ENCODE data around the gene CTRB2.
"Not testable (repeated sequence)": the region's sequence is repeated elsewhere in the genome, so short reads cannot be mapped to it uniquely, and the experiment has no call there.

CTRB2 gene

DNA sequence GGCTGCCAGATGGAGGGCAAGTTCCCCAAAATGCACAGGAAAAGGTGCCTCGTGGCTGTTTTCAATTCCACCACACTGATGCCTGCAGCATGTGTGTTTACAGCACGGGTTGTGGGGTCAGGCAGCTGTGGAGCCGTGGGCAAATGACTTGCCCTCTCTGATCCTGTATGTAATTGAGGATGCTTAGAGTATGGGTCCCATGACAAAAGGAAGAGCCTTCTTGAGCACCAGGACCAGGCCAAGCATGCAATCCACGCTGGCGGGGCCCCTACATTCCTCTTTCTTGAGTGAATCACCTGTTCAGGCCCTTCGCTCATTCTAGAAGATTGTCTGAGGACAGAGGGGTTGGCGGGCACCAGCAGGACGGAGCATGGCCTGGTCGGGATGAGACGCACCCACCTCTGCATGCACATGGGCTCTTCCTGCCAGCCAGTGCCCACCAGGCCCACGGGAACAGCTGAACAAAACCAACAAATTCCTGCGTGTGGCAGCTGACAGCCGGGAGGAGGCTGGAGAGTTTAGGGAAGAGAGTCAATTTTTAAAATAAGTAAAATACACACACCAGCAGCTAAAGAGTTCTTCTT is 1.4 kb upstream of the CTRB2 start:
- H3K36me3 Mint-ChIP-seq (ENCODE audit: low read depth) = no peaks in the 10 kb centered on the region
- H3K27me3 Mint-ChIP-seq = no peaks in the 10 kb centered on the region
- no peak for ATAC-seq
- no peak overlapping the region for H3K27ac Mint-ChIP-seq
- H3K4me1 Mint-ChIP-seq = no peaks in the 10 kb centered on the region
- H3K4me3 Mint-ChIP-seq = no peak overlapping the region
- H3K9me3 Mint-ChIP-seq = no peaks in the 10 kb centered on the region
- no peak for DNase-seq

- Mint-ChIP-seq H3K4me1 (no peaks in the 10 kb centered on the region), H3K4me3 (no peak overlapping the region), H3K36me3 (ENCODE audit: low read depth) (no peaks in the 10 kb centered on the region), H3K27ac (no peak overlapping the region), H3K27me3 (no peaks in the 10 kb centered on the region), H3K9me3 (no peaks in the 10 kb centered on the region)
- no peak for ATAC-seq
- no peak for DNase-seq
These were observed 870 bp upstream of the CTRB2 start for GRCh38 chr16:75207831-75208230.

DNA sequence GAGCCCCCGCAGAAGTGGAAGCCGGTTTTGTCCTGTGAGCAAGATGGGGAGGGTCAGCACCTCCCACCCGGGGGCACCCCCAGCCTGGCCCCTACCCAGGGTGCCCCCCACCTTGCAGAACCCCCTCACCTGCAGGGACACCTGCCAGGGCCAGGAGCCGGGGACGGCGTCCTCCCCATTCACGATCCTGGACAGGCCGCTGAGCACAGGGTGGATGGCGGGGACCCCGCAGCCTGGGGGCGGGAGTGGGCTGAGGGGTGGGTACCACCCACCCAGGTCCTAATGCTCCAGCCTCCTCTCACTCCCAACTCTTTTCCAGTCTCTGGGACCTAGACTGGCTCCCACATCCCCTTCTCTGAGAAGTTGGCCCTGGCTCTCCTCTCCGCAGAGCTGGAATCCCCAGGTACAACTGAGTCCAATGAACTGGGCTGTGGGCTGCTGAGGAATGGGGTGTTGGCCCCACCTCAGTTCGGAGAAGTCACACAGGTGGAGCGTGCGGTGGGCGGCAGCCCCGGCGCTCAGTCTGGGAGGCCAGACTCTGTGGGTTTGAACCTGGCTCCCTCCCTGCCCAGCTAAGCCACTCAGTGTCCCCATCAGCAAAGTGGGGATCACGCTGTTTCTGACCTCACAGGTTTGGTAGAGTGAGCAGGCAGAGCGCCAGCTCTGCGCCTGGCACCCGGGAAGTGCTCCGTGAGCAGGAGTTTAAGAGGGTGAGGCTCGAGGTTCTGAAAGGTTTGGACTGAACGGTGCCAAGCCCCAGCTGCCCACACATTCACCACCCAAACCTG is 806 bp downstream of the CTRB2 start:
- not testable (repeated sequence) for H3K27ac Mint-ChIP-seq; H3K4me1 Mint-ChIP-seq; ATAC-seq; DNase-seq; H3K4me3 Mint-ChIP-seq; H3K27me3 Mint-ChIP-seq; H3K9me3 Mint-ChIP-seq; H3K36me3 Mint-ChIP-seq (ENCODE audit: low read depth)

GRCh38 chr16:75205438-75205837 is 1.5 kb downstream of the CTRB2 start:
- not testable (repeated sequence) for DNase-seq; H3K27ac Mint-ChIP-seq; ATAC-seq; H3K4me3 Mint-ChIP-seq; H3K4me1 Mint-ChIP-seq; H3K27me3 Mint-ChIP-seq; H3K36me3 Mint-ChIP-seq (ENCODE audit: low read depth); H3K9me3 Mint-ChIP-seq

DNA sequence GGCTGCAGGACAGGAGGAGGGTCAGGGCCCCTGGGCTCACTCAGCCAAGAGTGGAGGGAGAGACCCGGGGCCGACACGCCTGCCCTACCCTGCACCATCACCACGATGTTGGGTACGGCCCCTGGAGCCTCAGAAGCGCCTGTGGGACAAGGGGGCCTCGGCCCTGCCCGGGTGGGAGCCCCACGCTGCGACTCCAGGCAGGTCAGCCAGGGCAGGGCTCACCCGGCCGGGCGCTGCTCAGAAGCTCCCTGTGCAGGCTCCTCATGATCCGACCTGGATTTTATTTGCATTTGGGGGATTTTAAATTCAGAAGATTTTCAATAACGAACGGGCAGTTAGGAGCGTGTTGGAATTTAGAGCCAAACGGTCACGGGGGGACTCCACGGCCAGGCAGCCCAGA is 2.1 kb downstream of the CTRB2 start:
- ATAC-seq; H3K27me3 Mint-ChIP-seq; DNase-seq; H3K9me3 Mint-ChIP-seq; H3K4me1 Mint-ChIP-seq; H3K4me3 Mint-ChIP-seq; H3K36me3 Mint-ChIP-seq (ENCODE audit: low read depth); H3K27ac Mint-ChIP-seq: not testable (repeated sequence)

DNA sequence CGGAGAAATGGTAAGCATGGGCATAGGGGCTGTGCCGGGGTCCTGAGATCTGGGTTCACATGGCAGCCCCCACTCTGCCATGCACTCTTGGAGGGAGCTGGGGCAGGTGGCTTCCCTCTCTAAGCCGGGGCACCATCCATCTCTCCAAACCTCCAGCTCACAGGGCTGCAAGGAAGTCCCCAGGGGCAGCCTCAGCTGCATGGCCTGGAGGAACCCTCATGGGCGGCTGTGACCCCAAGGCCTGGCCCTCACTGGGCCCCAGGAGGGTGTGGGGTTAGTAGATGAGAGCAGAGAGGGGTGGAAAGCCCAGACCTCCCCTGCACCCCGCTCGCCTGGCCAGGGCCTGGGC is 2.6 kb downstream of the CTRB2 start:
- Mint-ChIP-seq H3K4me3 (no peak overlapping the region), H3K27ac (no peak overlapping the region), H3K27me3 (peaks cover 6% of the 10 kb centered on the region), H3K36me3 (ENCODE audit: low read depth) (no peaks in the 10 kb centered on the region), H3K9me3 (no peaks in the 10 kb centered on the region), H3K4me1 (peaks cover 9% of the 10 kb centered on the region)
- ATAC-seq (peak; percentile 20), DNase-seq (no peak)

DNA sequence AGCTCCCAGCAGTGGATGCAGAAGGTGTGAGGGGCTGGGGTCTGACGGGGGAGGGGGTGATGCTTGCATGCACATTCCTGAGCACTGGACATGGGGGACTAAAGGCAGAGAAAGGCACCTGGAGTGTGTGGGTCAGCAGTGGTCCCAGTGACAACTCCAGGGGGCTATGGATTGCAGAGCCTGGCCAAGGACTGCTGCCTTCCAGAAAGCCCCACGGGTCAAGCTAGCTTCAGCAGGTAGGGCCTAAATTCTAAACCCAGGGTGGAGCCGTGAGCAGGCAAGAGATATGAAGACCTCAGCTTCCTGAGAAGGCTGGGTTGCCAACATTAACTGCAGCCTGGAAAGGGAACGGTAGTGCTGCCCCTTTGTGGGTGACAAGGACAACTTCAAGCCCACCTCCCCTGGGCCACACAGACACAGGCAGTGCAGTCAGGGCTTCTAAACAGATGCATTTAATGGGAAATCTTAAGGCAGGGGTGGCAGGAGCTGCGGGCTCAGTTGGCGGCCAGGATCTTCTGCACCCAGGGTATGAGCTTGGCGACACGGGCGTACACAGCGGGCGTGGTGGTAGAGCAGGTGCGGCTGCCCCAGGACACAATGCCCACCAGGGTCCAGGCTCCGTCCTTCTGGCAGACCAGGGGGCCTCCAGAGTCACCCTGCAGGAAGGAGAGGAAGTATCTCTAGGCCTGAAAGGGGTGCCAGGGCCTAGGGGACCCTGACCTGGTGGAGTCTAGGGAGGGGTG is 3.1 kb downstream of the CTRB2 start:
- ATAC-seq = no peak
- no peak for DNase-seq
- H3K9me3 Mint-ChIP-seq = no peaks in the 10 kb centered on the region
- no peaks in the 10 kb centered on the region for H3K36me3 Mint-ChIP-seq (ENCODE audit: low read depth)
- peaks cover 9% of the 10 kb centered on the region for H3K4me1 Mint-ChIP-seq
- H3K4me3 Mint-ChIP-seq = no peak overlapping the region
- H3K27me3 Mint-ChIP-seq = peaks cover 10% of the 10 kb centered on the region
- H3K27ac Mint-ChIP-seq = no peak overlapping the region

- H3K4me3 Mint-ChIP-seq = no peak overlapping the region
- DNase-seq (no peak), ATAC-seq (no peak)
- no peaks in the 10 kb centered on the region for H3K9me3 Mint-ChIP-seq
- no peak overlapping the region for H3K27ac Mint-ChIP-seq
- peaks cover 15% of the 10 kb centered on the region for H3K27me3 Mint-ChIP-seq
- no peaks in the 10 kb centered on the region for H3K36me3 Mint-ChIP-seq (ENCODE audit: low read depth)
- peaks cover 9% of the 10 kb centered on the region for H3K4me1 Mint-ChIP-seq
These were observed 3.9 kb downstream of the CTRB2 start for GRCh38 chr16:75203096-75203495.

DNA sequence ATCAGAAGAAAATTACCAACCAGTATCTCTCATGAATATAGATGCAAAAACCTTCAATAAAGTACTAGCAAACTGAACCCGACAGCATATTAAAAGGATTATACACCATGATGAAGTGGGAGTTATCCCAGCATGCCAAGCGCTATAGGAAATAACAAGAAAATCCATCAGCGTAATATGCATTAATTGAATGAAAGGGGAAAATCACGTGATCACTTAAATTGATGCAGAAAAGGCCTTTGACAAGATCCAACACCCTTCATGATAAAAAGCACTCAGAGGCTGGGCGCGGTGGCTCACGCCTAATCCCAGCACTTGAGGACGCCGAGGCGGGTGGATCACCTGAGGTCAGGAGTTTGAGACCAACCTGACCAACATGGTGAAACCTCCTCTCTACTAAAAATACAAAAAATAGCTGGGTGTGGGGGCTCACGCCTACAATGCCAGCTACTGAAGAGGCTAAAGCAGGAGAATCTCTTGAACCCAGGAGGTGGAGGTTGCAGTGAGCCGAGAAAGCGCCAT is 4.8 kb downstream of the CTRB2 start:
- H3K36me3 Mint-ChIP-seq (ENCODE audit: low read depth) = no peaks in the 10 kb centered on the region
- H3K27me3 Mint-ChIP-seq = peaks cover 24% of the 10 kb centered on the region
- no peak overlapping the region for H3K4me3 Mint-ChIP-seq
- ATAC-seq (no peak), DNase-seq (no peak)
- H3K9me3 Mint-ChIP-seq = no peaks in the 10 kb centered on the region
- H3K27ac Mint-ChIP-seq = no peak overlapping the region
- H3K4me1 Mint-ChIP-seq = peaks cover 9% of the 10 kb centered on the region

DNA sequence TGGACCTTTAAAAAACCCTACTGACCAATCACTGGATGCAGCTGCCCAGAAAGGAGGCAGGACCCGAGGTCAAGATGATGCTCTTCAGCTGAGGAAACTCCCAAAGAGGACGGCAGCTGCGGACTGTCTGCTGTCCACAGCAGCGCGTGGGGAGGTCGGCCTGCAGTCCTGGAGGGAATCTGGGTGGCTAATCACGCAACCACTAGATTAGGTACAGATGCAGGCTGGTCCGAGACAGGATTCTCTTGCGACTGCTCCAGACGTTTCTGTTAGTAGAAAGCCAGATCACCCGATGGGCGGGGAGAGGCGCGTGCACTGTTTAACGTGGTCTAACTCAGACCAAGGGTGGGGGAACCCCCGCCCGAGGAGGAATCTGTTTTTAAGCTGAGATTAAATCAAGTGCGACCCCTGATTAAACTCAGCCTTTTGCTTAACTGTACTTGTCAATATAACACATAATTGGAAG is 8.8 kb downstream of the CTRB2 start:
- Mint-ChIP-seq H3K27ac (no peak overlapping the region), H3K9me3 (no peaks in the 10 kb centered on the region), H3K36me3 (ENCODE audit: low read depth) (no peaks in the 10 kb centered on the region), H3K4me1 (peaks cover 9% of the 10 kb centered on the region), H3K27me3 (peaks cover 29% of the 10 kb centered on the region), H3K4me3 (no peak overlapping the region)
- ATAC-seq (no peak), DNase-seq (no peak)

- Mint-ChIP-seq H3K9me3 (no peaks in the 10 kb centered on the region), H3K36me3 (ENCODE audit: low read depth) (no peaks in the 10 kb centered on the region), H3K4me1 (peaks cover 9% of the 10 kb centered on the region), H3K4me3 (no peak overlapping the region), H3K27ac (no peak overlapping the region), H3K27me3 (peaks cover 29% of the 10 kb centered on the region)
- ATAC-seq (no peak), DNase-seq (no peak)
These were observed 9.3 kb downstream of the CTRB2 start for GRCh38 chr16:75197522-75198134.

GRCh38 chr16:75196836-75197235 is 10.1 kb downstream of the CTRB2 start:
- Mint-ChIP-seq H3K9me3 (no peaks in the 10 kb centered on the region), H3K4me1 (peaks cover 9% of the 10 kb centered on the region), H3K4me3 (no peak overlapping the region), H3K27ac (no peak overlapping the region), H3K27me3 (peaks cover 29% of the 10 kb centered on the region), H3K36me3 (ENCODE audit: low read depth) (no peaks in the 10 kb centered on the region)
- DNase-seq = no peak
- no peak for ATAC-seq

- Mint-ChIP-seq H3K36me3 (ENCODE audit: low read depth) (no peaks in the 10 kb centered on the region), H3K27ac (no peak overlapping the region), H3K4me3 (no peak overlapping the region), H3K9me3 (no peaks in the 10 kb centered on the region), H3K27me3 (peaks cover 35% of the 10 kb centered on the region), H3K4me1 (peaks cover 6% of the 10 kb centered on the region)
- DNase-seq (no peak), ATAC-seq (no peak)
These were observed 10.9 kb downstream of the CTRB2 start for GRCh38 chr16:75195811-75196790.

Data from activated naive CD8-positive, alpha-beta T cell treated with anti-CD3 and anti-CD28 coated beads, Interleukin-2, amount 50 U/mL, for 24 hours (primary cell).